ENCODE results near the gene TEDC1. TPM values are rescaled to one million over a fixed set of nuclear protein-coding genes. Genes with fewer than 3 reads are reported as not detected.
A peak's percentile ranks its signal among the peaks of the same experiment; 100 is the strongest.

The TEDC1 gene
- total and polyA plus RNA-seq, 2 donors from 2014 or later, result 6.9 to 13.2 TPM

DNA sequence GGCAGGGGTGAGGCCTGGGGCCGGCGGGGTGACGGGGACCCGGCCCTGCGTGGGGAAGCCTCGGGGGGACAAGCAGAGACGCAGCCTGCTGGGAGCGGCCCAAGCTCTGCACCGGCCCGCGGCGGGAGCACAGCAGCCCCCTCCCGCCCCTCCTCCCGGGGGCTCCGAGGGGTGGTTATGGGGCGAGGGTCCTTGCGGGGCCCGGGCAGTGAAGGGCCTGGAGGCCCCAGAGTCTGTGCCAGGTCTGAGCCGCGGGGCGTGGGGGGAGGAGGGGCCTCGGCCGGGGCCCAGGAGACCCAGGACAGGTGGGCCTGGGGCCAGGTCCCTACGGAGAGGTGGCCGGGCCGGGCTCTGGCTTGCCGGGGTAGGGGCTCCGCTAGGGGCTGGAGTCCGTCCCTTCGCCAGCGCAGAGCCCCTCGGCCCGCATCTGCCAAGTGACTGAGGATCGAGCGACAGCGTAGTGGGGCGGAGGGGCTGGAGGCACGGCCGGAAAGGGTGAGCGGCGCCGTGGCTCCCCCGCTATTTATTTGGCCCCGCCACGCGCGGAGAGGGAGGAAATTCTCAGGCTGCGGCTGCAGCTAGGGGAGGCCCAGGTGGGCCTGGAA is 35.8 kb downstream of the TEDC1 start:
- no peaks in the 10 kb centered on the region for H3K36me3 ChIP-seq (ENCODE audit: control insufficient read depth in 2 of 3, insufficient read depth in 3 of 3, low read length in 3 of 3)
- FAIRE-seq, result no peak
- H3K4me1 ChIP-seq (ENCODE audit: control insufficient read depth in 2 of 3, insufficient read depth in 2 of 3, low read depth in 1 of 3, low read length in 3 of 3), result peaks cover 0 to 15% (median 0%) of the 10 kb centered on the region in 3 donors
- intact Hi-C loops (cut with DNase I), result no loop called here
- H3K9ac ChIP-seq (ENCODE audit: low read length in 3 of 3), result peak overlapping the region in 1 of 3 donors; percentile 3
- H3K9me3 ChIP-seq (ENCODE audit: control insufficient read depth in 2 of 3, insufficient read depth in 1 of 3, low read length in 3 of 3), result no peaks in the 10 kb centered on the region
- H3K27me3 ChIP-seq (ENCODE audit: control insufficient read depth, insufficient read depth, low read length), result no peaks in the 10 kb centered on the region
- TF ChIP-seq, protein P1, sequence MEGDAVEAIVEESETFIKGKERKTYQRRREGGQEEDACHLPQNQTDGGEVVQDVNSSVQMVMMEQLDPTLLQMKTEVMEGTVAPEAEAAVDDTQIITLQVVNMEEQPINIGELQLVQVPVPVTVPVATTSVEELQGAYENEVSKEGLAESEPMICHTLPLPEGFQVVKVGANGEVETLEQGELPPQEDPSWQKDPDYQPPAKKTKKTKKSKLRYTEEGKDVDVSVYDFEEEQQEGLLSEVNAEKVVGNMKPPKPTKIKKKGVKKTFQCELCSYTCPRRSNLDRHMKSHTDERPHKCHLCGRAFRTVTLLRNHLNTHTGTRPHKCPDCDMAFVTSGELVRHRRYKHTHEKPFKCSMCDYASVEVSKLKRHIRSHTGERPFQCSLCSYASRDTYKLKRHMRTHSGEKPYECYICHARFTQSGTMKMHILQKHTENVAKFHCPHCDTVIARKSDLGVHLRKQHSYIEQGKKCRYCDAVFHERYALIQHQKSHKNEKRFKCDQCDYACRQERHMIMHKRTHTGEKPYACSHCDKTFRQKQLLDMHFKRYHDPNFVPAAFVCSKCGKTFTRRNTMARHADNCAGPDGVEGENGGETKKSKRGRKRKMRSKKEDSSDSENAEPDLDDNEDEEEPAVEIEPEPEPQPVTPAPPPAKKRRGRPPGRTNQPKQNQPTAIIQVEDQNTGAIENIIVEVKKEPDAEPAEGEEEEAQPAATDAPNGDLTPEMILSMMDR (IDR thresholded peaks at IDR 0.05; ENCODE audit: borderline replicate concordance, extremely low read depth, insufficient read depth), result no peak
- peak in 3 of 5 donors; percentile 29 to 81 (median 80) for DNase-seq
- H3K27ac ChIP-seq (ENCODE audit: low read depth in 2 of 2, low read length in 2 of 2), result no peak overlapping the region
- peak overlapping the region in 2 of 3 donors; percentile 18 to 46 for H3K4me3 ChIP-seq (ENCODE audit: low read length in 3 of 3)

DNA sequence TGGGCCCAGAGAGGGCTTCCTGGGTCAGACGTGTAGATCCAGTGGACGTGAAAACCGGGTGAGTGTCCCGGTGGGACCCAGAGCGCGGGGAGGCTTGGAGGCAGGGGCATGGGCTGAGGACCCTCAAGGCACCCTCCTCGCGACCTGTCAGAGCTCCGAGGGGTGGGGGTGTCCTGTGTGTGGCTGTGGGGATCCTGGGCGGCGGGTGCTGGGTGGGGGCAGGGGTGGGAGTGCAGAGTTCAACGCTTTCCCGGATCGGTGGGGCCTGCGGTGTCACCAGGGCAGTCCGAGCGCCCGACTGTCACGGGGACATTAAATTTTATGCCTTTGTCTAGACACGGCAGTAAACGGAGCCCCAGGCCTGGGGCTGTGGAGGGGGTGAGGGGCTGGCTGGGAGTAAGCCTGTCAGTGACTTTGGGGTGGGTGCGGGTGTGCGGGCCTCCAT is 36.4 kb downstream of the TEDC1 start:
- Histone ChIP-seq H3K9ac (ENCODE audit: low read length in 3 of 3) (peak overlapping the region in 1 of 3 donors; percentile 3), H3K27ac (ENCODE audit: low read depth in 2 of 2, low read length in 2 of 2) (no peak overlapping the region), H3K36me3 (ENCODE audit: control insufficient read depth in 2 of 3, insufficient read depth in 3 of 3, low read length in 3 of 3) (no peaks in the 10 kb centered on the region), H3K9me3 (ENCODE audit: control insufficient read depth in 2 of 3, insufficient read depth in 1 of 3, low read length in 3 of 3) (no peaks in the 10 kb centered on the region), H3K4me1 (ENCODE audit: control insufficient read depth in 2 of 3, insufficient read depth in 2 of 3, low read depth in 1 of 3, low read length in 3 of 3) (peaks cover 0 to 15% (median 0%) of the 10 kb centered on the region in 3 donors), H3K27me3 (ENCODE audit: control insufficient read depth, insufficient read depth, low read length) (no peaks in the 10 kb centered on the region), H3K4me3 (ENCODE audit: low read length in 3 of 3) (peak overlapping the region in 1 of 3 donors; percentile 46)
- DNase-seq (peak; percentile 46 to 85 (median 58)), FAIRE-seq (no peak)
- intact Hi-C loops (cut with DNase I), result no loop called here
- TF ChIP-seq, protein P1 (IDR thresholded peaks at IDR 0.05; ENCODE audit: borderline replicate concordance, extremely low read depth, insufficient read depth), result no peak

GRCh38 chr14:105527826-105528585 is 37.0 kb downstream of the TEDC1 start:
- TF ChIP-seq, protein P1 (IDR thresholded peaks at IDR 0.05; ENCODE audit: borderline replicate concordance, extremely low read depth, insufficient read depth), result peak; percentile 94
- DNase-seq, result peak; percentile 81 to 90 (median 85)
- no peak for FAIRE-seq
- no peaks in the 10 kb centered on the region for H3K27me3 ChIP-seq (ENCODE audit: control insufficient read depth, insufficient read depth, low read length)
- no peaks in the 10 kb centered on the region for H3K36me3 ChIP-seq (ENCODE audit: control insufficient read depth in 2 of 3, insufficient read depth in 3 of 3, low read length in 3 of 3)
- H3K4me3 ChIP-seq (ENCODE audit: low read length in 3 of 3), result peak overlapping the region in 2 of 3 donors; percentile 3 to 55
- no peak overlapping the region for H3K27ac ChIP-seq (ENCODE audit: low read depth in 2 of 2, low read length in 2 of 2)
- H3K9me3 ChIP-seq (ENCODE audit: control insufficient read depth in 2 of 3, insufficient read depth in 1 of 3, low read length in 3 of 3), result no peaks in the 10 kb centered on the region
- peak overlapping the region in 1 of 3 donors; percentile 19 for H3K9ac ChIP-seq (ENCODE audit: low read length in 3 of 3)
- intact Hi-C loops (cut with DNase I), result no loop called here
- peaks cover 0 to 15% (median 0%) of the 10 kb centered on the region in 3 donors for H3K4me1 ChIP-seq (ENCODE audit: control insufficient read depth in 2 of 3, insufficient read depth in 2 of 3, low read depth in 1 of 3, low read length in 3 of 3)

All from kidney (tissue), 14 donors.